Measurements from ENCODE around the gene ERV3-1. TPM values are rescaled to one million over a fixed set of nuclear protein-coding genes. Genes with fewer than 3 reads are reported as not detected.
A peak's percentile ranks its signal among the peaks of the same experiment; 100 is the strongest.

The ERV3-1 gene
- total RNA-seq, 1 donor from 2014 or later, result 32.0 TPM

GRCh38 chr7:65004575-65004974 is 1.9 kb downstream of the ERV3-1 start:
- no peak for DNase-seq
- peaks cover 27% of the 10 kb centered on the region for H3K4me1 ChIP-seq
- no peak overlapping the region for H3K27ac ChIP-seq
- peak overlapping the region; percentile 87 for H3K4me3 ChIP-seq
- H3K27me3 ChIP-seq (ENCODE audit: low read depth), result no peaks in the 10 kb centered on the region
- no peak for TF ChIP-seq CTCF (IDR thresholded peaks at IDR 0.05)
- peaks cover 9% of the 10 kb centered on the region for H3K36me3 ChIP-seq
- ATAC-seq, result no peak
- intact Hi-C loops (cut with DNase I), result no loop called here
- no peaks in the 10 kb centered on the region for H3K9me3 ChIP-seq

DNA sequence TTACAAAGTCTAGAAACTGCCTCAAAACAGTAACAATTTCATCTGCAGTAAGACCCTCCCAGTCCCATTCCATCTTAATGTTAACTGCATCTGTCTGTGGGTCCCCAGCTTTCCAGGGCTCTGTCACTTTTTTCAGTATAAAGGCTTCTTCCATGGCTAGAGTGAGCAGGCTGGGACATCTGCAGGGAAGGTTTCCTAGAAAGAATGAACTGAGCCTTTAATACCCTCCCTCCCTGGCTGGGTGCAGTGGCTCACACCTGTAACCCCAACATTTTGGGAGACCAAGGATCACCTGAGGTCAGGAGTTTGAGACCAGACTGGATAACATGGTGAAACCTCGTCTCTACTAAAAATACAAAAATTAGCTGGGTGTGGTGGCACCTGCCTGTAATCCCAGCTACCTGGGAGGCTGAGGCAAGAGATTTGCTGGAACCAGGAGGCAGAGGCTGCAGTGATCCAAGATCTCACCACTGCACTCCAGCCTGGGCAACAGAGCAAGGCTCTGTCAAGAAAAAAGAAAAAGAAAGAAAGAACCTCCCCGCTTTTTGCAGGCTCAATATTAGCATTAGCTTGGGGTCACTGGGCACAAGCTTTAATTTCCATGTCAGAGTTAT is 3.4 kb downstream of the ERV3-1 start:
- peaks cover 18% of the 10 kb centered on the region for H3K36me3 ChIP-seq
- no peaks in the 10 kb centered on the region for H3K27me3 ChIP-seq (ENCODE audit: low read depth)
- peaks cover 37% of the 10 kb centered on the region for H3K4me1 ChIP-seq
- no peak overlapping the region for H3K27ac ChIP-seq
- no peak for TF ChIP-seq CTCF (IDR thresholded peaks at IDR 0.05)
- H3K9me3 ChIP-seq, result peaks cover 9% of the 10 kb centered on the region
- intact Hi-C loops (cut with DNase I), result no loop called here
- DNase-seq, result no peak
- no peak for ATAC-seq
- H3K4me3 ChIP-seq, result no peak overlapping the region

- ATAC-seq (no peak), DNase-seq (no peak)
- TF ChIP-seq CTCF (IDR thresholded peaks at IDR 0.05), result no peak
- H3K36me3 ChIP-seq, result peaks cover 18% of the 10 kb centered on the region
- H3K27ac ChIP-seq, result no peak overlapping the region
- H3K4me3 ChIP-seq, result no peak overlapping the region
- no peaks in the 10 kb centered on the region for H3K27me3 ChIP-seq (ENCODE audit: low read depth)
- H3K4me1 ChIP-seq, result peaks cover 38% of the 10 kb centered on the region
- H3K9me3 ChIP-seq, result peaks cover 15% of the 10 kb centered on the region
- intact Hi-C loops (cut with DNase I), result no loop called here
Measured at GRCh38 chr7:65001291-65001814, 5.1 kb downstream of the ERV3-1 start.

- peaks cover 23% of the 10 kb centered on the region for H3K4me1 ChIP-seq
- DNase-seq (peak; percentile 49), ATAC-seq (peak; percentile 60 to 68)
Measured at GRCh38 chr7:64999165-65000004, 7.1 kb downstream of the ERV3-1 start.

DNA sequence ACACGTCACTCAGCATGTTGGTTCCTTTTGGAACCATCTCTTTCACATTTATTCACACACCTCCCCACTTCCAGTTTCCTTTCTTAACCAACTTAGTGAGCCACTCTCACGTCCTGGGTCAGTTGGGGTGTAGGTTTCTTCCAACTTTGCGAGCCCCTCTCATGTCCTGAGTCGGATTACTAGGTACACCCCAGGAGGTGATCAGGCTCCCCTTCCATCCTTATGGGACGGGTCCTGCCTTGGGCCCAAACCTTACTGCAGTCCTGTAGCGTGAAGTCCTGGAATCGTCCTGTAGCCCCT is 7.7 kb downstream of the ERV3-1 start:
- ATAC-seq, result peak in 1 of 2 donors; percentile 6
- peaks cover 18% of the 10 kb centered on the region for H3K36me3 ChIP-seq
- H3K27ac ChIP-seq, result peak overlapping the region; percentile 62
- H3K9me3 ChIP-seq, result peaks cover 33% of the 10 kb centered on the region
- TF ChIP-seq CTCF (IDR thresholded peaks at IDR 0.05), result no peak
- no peak for DNase-seq
- H3K4me3 ChIP-seq, result no peak overlapping the region
- H3K27me3 ChIP-seq (ENCODE audit: low read depth), result no peaks in the 10 kb centered on the region
- intact Hi-C loops (cut with DNase I), result no loop called here
- H3K4me1 ChIP-seq, result peaks cover 17% of the 10 kb centered on the region

More at GRCh38 chr7:64999165-65000004, 7.1 kb downstream of the ERV3-1 start:
- peaks cover 27% of the 10 kb centered on the region for H3K9me3 ChIP-seq
- intact Hi-C loops (cut with DNase I), result no loop called here
- H3K36me3 ChIP-seq, result peaks cover 18% of the 10 kb centered on the region
- H3K4me3 ChIP-seq, result no peak overlapping the region
- TF ChIP-seq CTCF (IDR thresholded peaks at IDR 0.05), result no peak
- no peaks in the 10 kb centered on the region for H3K27me3 ChIP-seq (ENCODE audit: low read depth)
- peak overlapping the region; percentile 62 for H3K27ac ChIP-seq
